HG02981 (cell line): ENCODE measurements around the gene WWC2.
A peak's percentile ranks its signal among the peaks of the same experiment; 100 is the strongest.
"Not testable (repeated sequence)": the region's sequence is repeated elsewhere in the genome, so short reads cannot be mapped to it uniquely, and the experiment has no call there.

Source experiments
- ATAC-seq: cut with Tn5 transposase; IDR thresholded peaks from one replicate; pipeline ENCODE4 v1.9.1; 2021; ENCODE audit warnings: mild to moderate bottlenecking, moderate library complexity; ENCODE audit not compliant: unreplicated experiment

Gene WWC2

DNA sequence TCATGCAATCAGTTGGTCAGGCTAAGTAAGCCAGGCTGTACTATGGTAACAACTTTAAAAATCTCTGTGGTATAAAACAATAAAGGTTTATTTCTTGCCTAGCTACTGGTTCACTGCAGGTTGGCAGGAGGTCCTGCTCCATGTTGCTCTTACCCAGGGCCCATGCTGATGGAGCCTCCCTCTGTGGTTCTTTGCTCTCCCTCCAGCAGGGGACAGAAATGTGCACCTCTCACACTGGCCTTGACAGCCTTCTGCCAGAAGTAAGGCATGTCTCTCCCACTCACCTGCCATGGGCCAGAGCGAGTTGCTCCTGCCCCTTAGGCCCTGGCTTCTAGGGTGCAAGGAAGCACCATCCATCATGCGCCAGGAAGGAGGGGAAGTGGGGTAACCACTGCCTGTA is 189.9 kb downstream of the WWC2 start:
- ATAC-seq: no peak

DNA sequence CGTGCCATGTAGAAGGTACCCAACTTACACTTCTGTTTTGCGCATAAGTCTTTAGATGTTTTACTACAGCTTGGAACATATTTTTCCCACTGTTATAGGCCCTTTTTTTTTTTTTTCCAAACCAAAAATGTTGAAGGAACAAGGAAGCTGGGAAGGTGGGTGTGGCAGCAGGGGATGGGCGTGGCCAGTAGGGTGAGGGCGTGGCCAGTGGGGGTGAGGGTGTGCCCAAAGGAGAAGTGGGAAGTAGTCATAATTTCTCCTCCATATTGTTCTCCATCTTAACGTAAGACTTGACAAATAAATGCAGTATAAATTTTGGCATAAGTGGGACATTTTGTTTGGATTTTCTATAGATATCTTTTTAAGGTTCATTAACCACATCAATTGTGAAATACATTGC is 190.6 kb downstream of the WWC2 start:
- no peak for ATAC-seq

DNA sequence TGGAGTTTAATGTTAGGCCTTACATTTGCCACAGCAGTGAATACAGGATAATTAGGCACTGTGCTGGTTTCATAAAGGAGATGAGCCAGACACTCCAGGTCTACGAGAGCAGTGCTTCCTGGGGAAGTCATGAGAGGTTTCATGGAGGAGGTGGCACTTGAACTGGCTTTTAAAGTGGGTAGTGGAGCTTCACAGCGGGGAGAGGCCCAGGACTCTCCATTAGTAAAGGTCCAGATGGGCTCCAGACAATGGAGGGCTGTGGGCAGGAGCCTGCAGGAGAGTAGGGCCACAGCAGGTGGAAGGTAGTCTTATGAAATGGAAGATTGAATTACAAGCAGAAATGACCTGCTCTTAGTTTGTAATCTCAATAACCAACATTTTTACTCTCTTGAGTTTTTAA is 192.0 kb downstream of the WWC2 start:
- no peak for ATAC-seq

DNA sequence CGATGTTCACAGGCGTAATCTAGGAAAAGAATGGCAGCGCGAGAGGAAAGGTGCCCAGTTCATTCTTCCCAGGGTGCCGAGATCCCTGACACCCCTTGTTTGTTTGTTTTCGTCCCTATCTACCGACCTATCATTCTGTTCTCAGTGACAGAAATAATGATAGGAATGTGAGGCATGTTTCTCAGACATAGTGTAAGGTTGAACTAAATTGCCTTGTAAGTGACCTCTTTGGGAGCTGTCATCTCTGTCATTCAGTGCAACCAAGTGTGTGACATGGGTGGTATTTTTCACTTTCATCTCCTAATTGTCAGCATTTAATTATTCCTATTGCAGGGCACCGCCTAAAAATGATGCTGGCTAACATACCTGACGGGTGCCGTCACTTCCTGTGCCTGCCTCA is 196.7 kb downstream of the WWC2 start:
- no peak for ATAC-seq

DNA sequence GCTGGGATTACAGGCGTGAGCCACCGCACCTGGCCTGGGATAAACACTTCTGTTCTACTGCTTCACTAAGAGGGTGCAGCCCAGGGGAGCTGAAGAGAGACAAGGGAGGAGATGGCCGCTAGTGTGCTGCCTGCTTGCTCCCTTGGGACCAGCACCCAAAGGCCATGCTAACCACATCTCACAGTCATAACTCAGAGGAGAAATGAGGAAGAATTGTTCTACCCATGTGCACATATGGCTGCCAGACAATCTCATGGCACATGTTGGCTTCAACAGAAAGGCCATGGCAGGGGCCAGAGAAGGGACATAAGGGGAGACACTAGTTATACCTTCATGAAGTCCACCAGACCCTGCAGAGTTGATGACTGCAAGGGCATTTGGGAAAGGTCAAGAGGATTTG is 198.6 kb downstream of the WWC2 start:
- peak; percentile 92 for ATAC-seq

DNA sequence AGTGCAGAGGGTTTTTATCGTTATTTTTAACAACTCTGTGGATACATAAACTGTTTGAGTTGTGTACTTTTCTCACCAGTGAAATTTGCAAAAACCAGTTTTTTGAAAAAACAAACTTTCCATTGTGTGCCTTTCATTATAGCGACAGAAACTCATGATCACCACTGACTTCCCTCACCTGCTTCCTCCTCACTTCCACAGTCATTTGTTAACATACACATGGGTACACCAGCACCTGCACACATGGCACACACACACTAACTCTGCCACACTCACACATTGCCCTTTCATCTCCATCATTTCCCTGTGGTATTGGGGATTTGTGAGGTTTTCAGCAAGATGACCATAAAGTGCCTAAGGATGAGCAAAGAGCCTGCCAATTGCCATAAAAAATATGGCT is 200.4 kb downstream of the WWC2 start:
- ATAC-seq: no peak

DNA sequence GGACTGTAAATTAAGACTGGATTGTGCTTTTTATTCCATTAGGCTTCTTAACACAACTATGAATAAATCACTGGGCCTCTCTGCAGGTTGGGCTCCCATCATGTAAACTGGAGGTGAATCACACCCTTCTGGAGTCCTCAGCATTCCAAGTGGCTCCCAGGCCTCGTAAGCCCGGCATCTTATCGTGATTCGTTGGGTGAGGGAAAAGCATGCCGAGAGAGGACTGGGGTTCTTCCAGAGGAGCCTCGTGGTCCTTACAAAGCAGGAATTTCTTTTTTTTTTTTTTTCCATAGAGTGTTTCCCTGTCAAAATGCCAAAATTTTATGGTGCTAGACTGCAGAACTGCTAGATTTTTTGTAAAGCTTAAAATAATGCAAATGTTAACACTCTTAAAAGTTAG is 201.0 kb downstream of the WWC2 start:
- ATAC-seq: no peak

DNA sequence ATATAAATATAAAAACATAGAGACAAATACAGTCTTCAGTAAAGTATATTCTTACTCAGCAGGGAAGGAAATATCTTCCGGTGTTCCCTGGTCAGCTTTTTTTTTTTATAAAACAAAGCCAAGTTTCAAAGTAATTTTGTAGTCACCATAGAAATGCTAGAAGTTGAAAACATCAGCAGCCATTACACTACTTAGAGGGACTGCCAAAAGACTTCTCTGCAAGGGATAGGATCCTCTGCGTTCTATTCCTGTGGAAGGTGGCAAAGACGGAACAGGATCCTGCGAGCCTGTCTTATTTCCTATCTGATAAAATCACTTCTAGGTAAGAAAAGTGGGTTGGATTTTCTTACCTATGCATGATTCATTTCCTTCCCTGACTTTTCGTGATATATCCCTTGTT is 201.6 kb downstream of the WWC2 start:
- no peak for ATAC-seq

DNA sequence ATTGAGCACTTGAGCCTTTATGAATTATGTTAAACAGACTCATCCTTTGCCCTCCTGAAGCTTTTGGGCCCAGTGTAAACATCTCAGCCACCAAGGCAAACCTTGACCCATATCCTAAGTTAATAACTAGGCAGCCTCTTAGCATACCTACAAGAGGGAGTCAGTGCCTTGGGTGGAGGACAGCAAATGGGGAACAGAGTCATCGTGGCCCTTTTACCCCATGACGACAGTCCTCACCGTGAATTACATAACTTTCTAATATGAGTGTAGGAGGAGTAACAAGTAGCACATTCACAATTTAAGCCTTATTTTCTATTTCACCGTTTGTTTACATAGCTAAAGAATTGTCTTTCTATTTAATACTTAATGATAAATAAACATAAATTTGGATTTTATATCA is 204.2 kb downstream of the WWC2 start:
- no peak for ATAC-seq

DNA sequence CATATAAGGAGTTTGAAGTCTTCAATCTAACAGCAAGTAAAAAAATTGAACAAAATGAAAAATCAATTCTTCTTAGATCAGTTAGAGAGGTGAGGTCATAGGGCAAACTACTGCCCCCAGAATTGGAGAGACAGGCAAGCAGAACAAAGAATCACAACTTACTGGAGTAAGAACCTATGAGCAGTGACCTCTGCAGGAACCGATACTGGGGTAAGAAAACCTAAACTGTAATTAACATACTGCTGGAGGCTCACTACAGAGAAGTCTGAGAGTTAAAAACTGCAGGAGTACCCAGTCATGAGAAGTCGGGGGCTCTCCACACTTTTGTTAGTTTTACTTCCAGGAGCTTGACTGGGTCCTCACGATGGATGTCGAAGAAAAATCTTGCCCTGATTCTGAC is 205.0 kb downstream of the WWC2 start:
- ATAC-seq: no peak

DNA sequence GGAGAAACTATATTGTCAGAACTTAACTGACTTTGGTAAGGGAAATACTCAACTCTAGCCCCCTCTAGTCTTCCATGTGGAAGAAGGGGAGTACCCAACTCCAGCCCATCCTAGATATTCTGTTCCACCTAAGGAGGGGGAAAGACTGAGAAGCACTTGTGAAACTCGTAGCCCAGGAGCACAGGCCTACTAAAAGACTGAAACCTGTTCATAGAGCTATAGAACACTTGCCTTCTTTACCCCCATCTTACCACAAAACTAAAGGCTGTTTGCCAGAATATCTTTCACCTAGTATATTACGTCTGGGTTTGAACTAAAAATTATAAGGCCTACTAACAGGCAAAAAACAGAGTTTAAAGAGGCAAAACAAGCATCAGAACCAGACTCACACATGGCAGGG is 205.5 kb downstream of the WWC2 start:
- no peak for ATAC-seq

DNA sequence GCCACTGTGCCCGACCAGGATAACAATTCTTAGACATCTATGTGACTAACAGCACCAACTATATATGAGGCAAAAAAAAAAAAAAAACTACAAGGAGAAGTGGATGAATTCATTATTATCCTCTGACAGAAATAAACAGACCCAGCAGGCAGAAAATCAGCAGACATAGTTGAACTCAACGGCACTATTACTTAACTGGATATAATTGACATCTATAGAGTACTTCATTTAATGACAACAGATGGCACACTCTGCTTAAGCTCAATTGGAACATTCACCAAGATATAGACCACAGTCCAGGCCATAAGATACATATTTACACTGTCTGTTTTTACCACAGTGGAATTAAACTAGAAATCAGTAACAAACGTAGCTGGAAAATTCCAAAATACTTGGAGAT is 207.8 kb downstream of the WWC2 start:
- no peak for ATAC-seq

DNA sequence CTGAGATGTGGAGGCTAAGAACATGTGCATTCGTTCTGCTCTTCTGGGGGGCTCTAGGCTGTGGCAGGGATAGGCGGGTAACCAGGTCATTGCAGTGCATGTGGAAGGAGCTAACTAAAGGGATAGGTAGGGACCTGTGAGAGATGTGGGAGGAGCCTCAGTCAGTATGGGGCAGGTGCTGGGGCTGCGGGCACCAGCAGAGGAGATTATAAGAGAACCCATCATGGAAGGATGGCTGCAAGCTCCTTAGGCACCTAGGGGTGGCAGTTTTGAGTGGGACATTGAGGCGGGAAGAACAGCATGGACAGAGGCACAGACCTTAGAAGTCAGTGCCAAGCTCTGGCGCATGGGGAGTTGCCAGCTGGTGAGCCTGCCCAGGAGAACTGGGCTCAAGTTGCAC is 213.8 kb downstream of the WWC2 start:
- no peak for ATAC-seq

DNA sequence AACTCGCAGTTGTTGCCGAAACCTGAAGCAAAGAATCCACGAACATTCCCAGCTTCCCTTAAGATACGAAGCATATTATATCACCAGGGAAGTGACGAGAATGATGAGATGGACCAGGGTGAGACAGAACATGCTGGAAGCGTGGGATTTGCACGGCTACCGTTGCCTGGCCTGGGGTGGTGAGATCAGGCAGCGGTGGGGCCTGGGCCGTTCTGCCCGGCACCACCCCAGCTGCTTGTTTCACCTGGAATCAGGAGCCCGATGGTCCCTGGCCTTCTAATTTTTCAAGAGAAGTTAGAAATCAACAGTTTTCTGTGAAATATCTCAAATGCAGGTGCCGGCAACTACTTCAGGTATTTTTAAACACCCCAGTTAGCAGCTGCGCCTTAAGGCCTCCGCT is 215.3 kb downstream of the WWC2 start:
- no peak for ATAC-seq

DNA sequence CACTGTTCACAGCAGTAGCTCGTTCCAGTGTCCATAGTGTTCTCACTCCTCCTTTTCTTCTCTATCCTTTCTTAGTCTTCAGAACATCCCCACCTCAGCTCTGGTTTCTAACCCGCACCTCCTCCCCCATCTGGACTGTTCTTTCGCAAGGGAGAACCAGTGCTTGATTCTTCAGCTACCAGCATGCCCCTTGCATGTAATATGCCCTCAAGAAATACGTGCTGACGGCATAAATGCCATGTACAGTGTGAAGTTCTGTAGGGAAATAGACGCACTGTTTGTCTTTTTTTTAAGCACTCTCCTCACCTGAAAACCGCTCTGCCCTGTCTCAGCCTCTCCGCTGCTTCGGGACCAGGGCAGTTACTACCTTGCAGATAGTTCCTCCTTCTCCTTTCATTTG is 215.7 kb downstream of the WWC2 start:
- ATAC-seq: no peak

DNA sequence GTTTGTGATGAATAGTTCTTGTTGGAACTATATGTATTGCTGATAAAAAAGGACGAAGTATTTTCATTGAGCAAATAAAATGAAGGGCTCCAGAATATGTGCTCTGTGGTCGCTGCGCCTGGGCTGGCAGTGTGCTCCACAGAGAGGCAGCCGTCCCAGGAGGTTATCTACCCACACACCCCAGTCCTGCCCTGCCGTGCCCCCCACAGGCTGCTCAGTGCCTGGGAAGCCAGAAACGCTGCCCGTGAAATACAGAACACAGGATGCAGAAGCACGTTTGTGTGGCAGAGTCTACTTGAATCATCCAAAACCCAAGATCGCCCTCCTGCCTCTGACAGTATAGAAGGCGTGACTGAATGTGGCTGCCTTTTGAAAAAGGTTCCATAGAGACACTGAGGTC is 219.6 kb downstream of the WWC2 start:
- no peak for ATAC-seq

DNA sequence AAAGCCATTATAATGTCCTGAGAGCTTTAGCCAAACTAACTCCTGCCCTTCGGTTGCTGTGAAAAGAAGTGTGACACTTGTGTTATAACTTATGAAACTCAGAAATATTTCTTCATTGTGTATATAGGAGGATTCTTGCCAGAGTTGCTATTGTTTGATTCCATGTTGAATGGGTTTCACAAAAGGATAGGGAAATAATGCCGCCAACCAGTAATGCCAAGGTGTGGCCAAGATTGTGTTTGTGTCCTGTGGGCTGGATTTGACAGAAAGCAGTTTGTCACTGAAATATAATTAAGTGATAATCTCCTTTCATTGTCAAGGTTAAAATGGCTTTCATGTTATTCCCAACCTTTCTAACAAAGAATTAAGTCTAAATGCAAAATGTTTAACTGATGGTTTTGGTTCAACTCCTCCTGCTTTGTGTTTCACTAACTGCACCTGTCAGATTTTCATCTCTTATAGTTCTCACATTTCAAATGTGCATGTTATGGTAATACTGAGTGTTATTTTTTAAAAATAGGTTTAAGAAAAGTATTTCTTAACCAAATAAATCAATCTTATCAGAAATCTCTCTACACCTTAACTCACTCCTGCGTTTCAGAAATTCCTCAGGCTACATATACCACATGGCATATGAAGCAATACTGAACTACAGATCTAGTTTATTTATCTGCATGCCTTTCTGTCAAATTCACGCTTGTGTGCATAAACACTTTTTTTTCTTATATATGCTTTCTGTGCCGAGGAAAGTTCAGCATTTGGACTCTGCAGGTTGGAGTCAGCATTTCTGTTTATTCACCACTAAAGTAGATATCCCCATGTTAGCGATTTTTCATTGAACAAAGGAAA is 221.4 kb downstream of the WWC2 start, which contains the start of gene CLDN22:
CLDN22 (minus strand) TSS at position 66 of the 849 bp plus-strand sequence; CDS start at position 8, 58 bp downstream.
- ATAC-seq: no peak

DNA sequence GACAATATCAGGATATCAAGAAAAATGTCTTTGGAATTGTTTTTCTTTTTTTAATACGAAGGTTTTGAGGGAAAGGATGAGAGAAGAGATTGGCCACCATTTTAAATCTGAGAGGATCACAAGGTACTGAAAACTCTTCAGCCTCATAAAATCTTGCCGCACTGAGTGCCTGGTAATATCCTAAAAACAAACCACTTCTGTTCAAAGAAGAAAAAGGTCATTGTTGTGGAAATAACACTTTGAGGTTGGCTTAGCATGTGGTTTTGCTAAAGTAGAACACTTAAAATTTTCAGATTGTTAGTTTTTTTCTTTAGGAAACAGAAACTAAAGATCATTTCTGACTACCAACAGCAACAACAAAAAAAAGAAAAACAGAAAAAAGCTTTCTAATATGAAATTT is 222.0 kb downstream of the WWC2 start:
- no peak for ATAC-seq

DNA sequence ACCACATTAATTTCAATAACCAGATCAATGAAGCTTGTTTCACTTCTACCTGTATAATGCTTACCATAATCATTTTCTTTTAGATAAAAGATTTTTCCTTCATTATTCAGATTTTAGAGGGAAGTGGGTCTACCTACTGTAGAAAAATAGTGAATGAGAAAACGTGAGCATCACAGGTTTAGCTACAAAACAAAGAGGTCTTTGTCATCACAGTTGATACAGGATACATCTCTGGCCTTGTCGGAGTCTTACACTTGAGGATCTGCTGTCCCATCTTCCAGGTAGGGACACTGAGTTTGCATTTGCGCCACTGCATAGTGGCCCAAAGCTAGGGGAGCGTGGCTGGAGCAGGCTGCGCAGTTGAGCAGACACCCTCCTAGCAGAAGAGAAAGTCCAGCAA is 222.5 kb downstream of the WWC2 start:
- ATAC-seq: no peak

DNA sequence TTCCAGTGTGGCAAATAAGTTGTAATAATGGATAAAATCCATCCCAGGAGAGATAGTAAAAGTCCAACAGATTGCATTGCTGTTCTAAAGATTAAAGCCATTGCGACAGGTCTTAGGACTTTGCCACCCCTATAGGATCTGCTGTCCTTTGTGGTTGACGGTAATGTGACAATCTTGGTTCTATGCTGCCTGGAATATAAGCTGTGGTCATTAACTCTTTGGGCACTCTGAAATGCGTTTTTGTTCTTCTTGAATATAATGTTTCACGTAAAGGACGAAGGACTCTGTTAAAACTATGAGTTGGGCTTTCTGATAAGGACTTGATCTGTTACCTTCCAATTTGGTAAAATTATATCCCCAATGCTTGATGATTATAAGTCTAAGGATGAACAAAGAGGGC is 223.3 kb downstream of the WWC2 start, which contains the start of gene CLDN24:
CLDN24 (minus strand) TSS at position 101 of the 400 bp plus-strand sequence; CDS start at position 101, 0 bp downstream.
- no peak for ATAC-seq

DNA sequence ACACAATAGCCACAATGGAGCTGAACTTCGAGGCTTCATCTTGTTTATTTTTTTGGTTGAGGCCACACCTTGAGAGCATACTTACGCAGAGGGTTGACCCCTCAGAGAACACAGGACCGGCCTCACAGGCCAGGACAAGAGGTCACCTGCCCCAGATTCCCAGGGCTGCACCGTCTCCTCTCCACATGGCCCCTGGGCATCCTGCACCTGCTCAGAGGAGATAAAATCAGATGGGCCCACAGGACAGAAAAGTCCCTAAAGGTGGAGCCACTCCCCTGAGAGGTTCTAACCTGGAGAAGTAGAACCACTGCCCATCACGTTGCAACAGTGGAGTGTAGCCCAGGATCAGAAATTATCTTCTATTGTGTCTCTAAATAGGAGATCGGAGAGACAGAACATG is 224.2 kb downstream of the WWC2 start:
- ATAC-seq: no peak

DNA sequence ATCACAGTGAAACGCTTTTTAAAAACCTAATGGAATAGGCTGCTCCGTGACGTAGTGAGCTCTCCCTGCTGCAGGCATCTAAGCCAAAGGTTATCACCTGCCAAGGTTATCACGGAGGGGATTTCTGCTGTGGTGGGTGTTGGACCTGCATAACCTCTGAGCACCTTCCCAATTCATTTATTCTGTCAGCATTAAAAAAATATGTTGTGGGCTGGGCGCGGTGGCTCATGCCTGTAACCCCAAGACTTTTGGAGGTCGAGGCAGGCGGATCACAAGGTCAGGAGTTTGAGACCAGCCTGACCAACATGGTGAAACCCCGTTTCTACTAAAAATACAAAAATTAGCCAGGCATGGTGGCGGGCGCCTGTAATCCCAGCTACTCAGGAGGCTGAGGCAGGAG is 225.0 kb downstream of the WWC2 start:
- not testable (repeated sequence) for ATAC-seq

DNA sequence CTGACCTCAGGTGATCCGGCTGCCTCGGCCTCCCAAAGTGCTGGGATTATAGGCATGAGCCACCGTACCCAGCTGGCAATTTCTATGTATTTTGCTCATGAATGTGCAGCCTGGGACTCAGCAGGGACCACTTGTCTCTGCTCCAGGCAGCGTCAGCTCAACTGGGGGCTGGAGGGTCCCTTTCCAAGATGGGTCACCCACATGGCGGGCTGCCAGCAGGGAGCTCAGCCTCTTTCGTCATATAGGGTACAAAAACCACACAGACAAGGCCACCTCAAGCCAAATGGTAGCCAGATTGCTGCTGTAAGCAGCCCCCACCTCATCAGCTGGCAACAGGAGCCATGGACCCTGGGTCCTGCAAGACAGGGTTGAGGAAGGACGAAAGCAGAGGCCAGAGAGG is 225.6 kb downstream of the WWC2 start:
- ATAC-seq: no peak
